WTC11 (cell line): ENCODE data around the gene DALRD3. TPM values are rescaled to one million over a fixed set of nuclear protein-coding genes. Genes with fewer than 3 reads are reported as not detected.

ENCODE experiments used
- ATAC-seq: fragments of 200-7000 bp; cut with Tn5 transposase; 2 replicates; pipeline ENCODE4 v1.10.0; 2021; ENCODE audit warnings: mild to moderate bottlenecking, moderate library complexity
- CTCF ChIA-PET: fragments of 300-600 bp; sonication (Branson Sonifier 250); formaldehyde crosslinking; loops from one replicate; lab custom pipeline; 2021; ENCODE audit warnings: antibody characterized with exemption; lab: Charles Lee
- POLR2A ChIA-PET: fragments of 350-600 bp; sonication (Branson Sonifier 250); formaldehyde crosslinking; loops from one replicate; lab custom pipeline; 2021; ENCODE audit warnings: antibody characterized with exemption; lab: Charles Lee
- DNase-seq: peaks from one replicate; pipeline ENCODE4 v3.0.0; 2021; ENCODE audit warnings: low spot score
- H3K27ac Mint-ChIP-seq: 2 replicates; pipeline ENCODE4 v1.8.0; 2021; ENCODE audit warnings: mixed read lengths
- H3K27me3 Mint-ChIP-seq: 2 replicates; pipeline ENCODE4 v1.8.0; 2021; ENCODE audit warnings: low read depth, mild to moderate bottlenecking, moderate library complexity, mixed read lengths
- H3K36me3 Mint-ChIP-seq: 2 replicates; pipeline ENCODE4 v1.8.0; 2021; ENCODE audit warnings: mixed read lengths
- H3K4me1 Mint-ChIP-seq: 2 replicates; pipeline ENCODE4 v1.8.0; 2022; ENCODE audit warnings: mixed read lengths
- H3K4me3 Mint-ChIP-seq: 2 replicates; pipeline ENCODE4 v1.8.0; 2021; ENCODE audit warnings: mild to moderate bottlenecking, moderate library complexity, mixed read lengths
- H3K9me3 Mint-ChIP-seq: 2 replicates; pipeline ENCODE4 v1.8.0; 2021; ENCODE audit warnings: mixed read lengths
- ELF4 ChIP-seq: sonication (generic); formaldehyde crosslinking; IDR thresholded peaks from 2 replicates; pipeline ENCODE4 v1.8.1; 2022; ENCODE audit warnings: low read depth, mild to moderate bottlenecking, moderate library complexity, missing genetic modification reagents
- ETV6 ChIP-seq: sonication (generic); formaldehyde crosslinking; IDR thresholded peaks from 2 replicates; pipeline ENCODE4 v1.8.1; 2022; ENCODE audit warnings: mild to moderate bottlenecking, missing genetic modification reagents
- FOXP1 ChIP-seq: sonication (generic); formaldehyde crosslinking; IDR thresholded peaks from 2 replicates; pipeline ENCODE4 v1.8.0; 2022; ENCODE audit warnings: missing genetic modification reagents, mild to moderate bottlenecking, moderate library complexity, borderline replicate concordance
- IRF2 ChIP-seq: sonication (generic); formaldehyde crosslinking; IDR thresholded peaks from 2 replicates; pipeline ENCODE4 v1.8.0; 2022; ENCODE audit warnings: low read depth, missing genetic modification reagents, borderline replicate concordance
- JUN ChIP-seq: sonication (generic); formaldehyde crosslinking; IDR thresholded peaks from 2 replicates; pipeline ENCODE4 v1.8.0; 2023; ENCODE audit warnings: mild to moderate bottlenecking, missing genetic modification reagents
- MAX ChIP-seq: sonication (generic); formaldehyde crosslinking; IDR thresholded peaks from 2 replicates; pipeline ENCODE4 v1.8.0; 2022; ENCODE audit warnings: mild to moderate bottlenecking, missing genetic modification reagents
- NFE2L1 ChIP-seq: sonication (generic); formaldehyde crosslinking; IDR thresholded peaks from 2 replicates; pipeline ENCODE4 v1.8.1; 2023; ENCODE audit warnings: missing genetic modification reagents
- NR1H2 ChIP-seq: sonication (generic); formaldehyde crosslinking; IDR thresholded peaks from 2 replicates; pipeline ENCODE4 v1.9.0; 2021; ENCODE audit warnings: mild to moderate bottlenecking, moderate library complexity, missing genetic modification reagents
- NR2C2 ChIP-seq: sonication (generic); formaldehyde crosslinking; IDR thresholded peaks from 2 replicates; pipeline ENCODE4 v1.8.0; 2022; ENCODE audit warnings: mild to moderate bottlenecking, missing genetic modification reagents
- PRDM15 ChIP-seq: sonication (generic); formaldehyde crosslinking; IDR thresholded peaks from 2 replicates; pipeline ENCODE4 v1.8.0; 2022; ENCODE audit warnings: missing genetic modification reagents
- PREB ChIP-seq: sonication (generic); formaldehyde crosslinking; IDR thresholded peaks from 2 replicates; pipeline ENCODE4 v1.8.1; 2022; ENCODE audit warnings: mild to moderate bottlenecking, missing genetic modification reagents, moderate library complexity, borderline replicate concordance
- RORB ChIP-seq: fragments of 250-450 bp; sonication (Bioruptor Pico); IDR thresholded peaks from 2 replicates; pipeline ENCODE4 v1.9.0; 2021; ENCODE audit warnings: mild to moderate bottlenecking
- ZNF416 ChIP-seq: fragments of 250-450 bp; sonication (Bioruptor Pico); IDR thresholded peaks from 2 replicates; pipeline ENCODE4 v1.9.0; 2021; ENCODE audit warnings: mild to moderate bottlenecking, inconsistent platforms
- ZNF532 ChIP-seq: fragments of 250-450 bp; sonication (Bioruptor Pico); IDR thresholded peaks from 2 replicates; pipeline ENCODE4 v1.9.0; 2021; ENCODE audit warnings: mild to moderate bottlenecking, borderline replicate concordance
- total RNA-seq: library from RNA; stranded (reverse); gene quantifications from 3 replicates; pipeline ENCODE4 v1.2.3, GENCODE V29; 2021
- TF ChIP-seq, protein P1 (sequence below): fragments of 250-450 bp; sonication (Bioruptor Pico); IDR thresholded peaks from 2 replicates; pipeline ENCODE4 v2.1.2; 2022; ENCODE audit warnings: mild to moderate bottlenecking, moderate library complexity
- TF ChIP-seq, protein P2 (sequence below): fragments of 250-450 bp; sonication (Bioruptor Pico); IDR thresholded peaks from 2 replicates; pipeline ENCODE4 v1.8.0; 2021; ENCODE audit warnings: mild to moderate bottlenecking
- TF ChIP-seq, protein P3 (sequence below): fragments of 250-450 bp; sonication (Bioruptor Pico); conservative IDR thresholded peaks from 2 replicates; pipeline ENCODE4 v1.9.0; 2021; ENCODE audit warnings: mild to moderate bottlenecking

DALRD3 gene
- total RNA-seq, 1 experiment from 2014 or later = 41.4 TPM

GRCh38 chr3:49005998-49006397 lies 12.4 kb downstream of the DALRD3 start:
- Mint-ChIP-seq H3K9me3 (no peaks in the 10 kb centered on the region), H3K4me3 (peak overlapping the region; percentile 99), H3K4me1 (peaks cover 15% of the 10 kb centered on the region), H3K27me3 (no peaks in the 10 kb centered on the region), H3K36me3 (peaks cover 11% of the 10 kb centered on the region; the same call in 1 of the 2 replicates), H3K27ac (no peak overlapping the region)
- ChIA-PET POLR2A (interaction anchor here (1.4 to 4.6 kb wide), 6 partner anchors 12 to 343 kb away, joined by 5 to 81 read pairs (median 30); partner anchors contain the start of genes CELSR3, DALRD3, IMPDH2 and NDUFAF3), CTCF (interaction anchor here (1.4 to 9.3 kb wide), 4 partner anchors 12 to 570 kb away, joined by 4 to 124 read pairs (median 64); partner anchors contain the start of genes DALRD3, NDUFAF3 and P4HTM)
- TF ChIP-seq NR2C2 (CRISPR knock-in tag) = no peak
- TF ChIP-seq IRF2 = no peak
- TF ChIP-seq RORB (CRISPR knock-in tag) = no peak
- TF ChIP-seq ETV6 = no peak
- TF ChIP-seq ELF4 (CRISPR knock-in tag) = no peak
- ATAC-seq (no peak), DNase-seq (no peak)

- DNase-seq (no peak), ATAC-seq (no peak)
- ChIA-PET POLR2A (interaction anchor here (4.6 kb wide), 1 partner anchor 17 kb away, joined by 81 read pairs; the partner anchor contains the start of gene NDUFAF3), CTCF (interaction anchor here (4.1 to 9.3 kb wide), 2 partner anchors 17 kb away, joined by 107 to 124 read pairs; partner anchors contain the start of genes NDUFAF3 and P4HTM)
- no peak overlapping the region for H3K27ac Mint-ChIP-seq
- no peaks in the 10 kb centered on the region for H3K9me3 Mint-ChIP-seq
- H3K4me1 Mint-ChIP-seq = peaks cover 18% of the 10 kb centered on the region
- H3K36me3 Mint-ChIP-seq = peaks cover 11% of the 10 kb centered on the region; the same call in 1 of the 2 replicates
- TF ChIP-seq FOXP1 (CRISPR knock-in tag) = no peak
- TF ChIP-seq, protein P1, sequence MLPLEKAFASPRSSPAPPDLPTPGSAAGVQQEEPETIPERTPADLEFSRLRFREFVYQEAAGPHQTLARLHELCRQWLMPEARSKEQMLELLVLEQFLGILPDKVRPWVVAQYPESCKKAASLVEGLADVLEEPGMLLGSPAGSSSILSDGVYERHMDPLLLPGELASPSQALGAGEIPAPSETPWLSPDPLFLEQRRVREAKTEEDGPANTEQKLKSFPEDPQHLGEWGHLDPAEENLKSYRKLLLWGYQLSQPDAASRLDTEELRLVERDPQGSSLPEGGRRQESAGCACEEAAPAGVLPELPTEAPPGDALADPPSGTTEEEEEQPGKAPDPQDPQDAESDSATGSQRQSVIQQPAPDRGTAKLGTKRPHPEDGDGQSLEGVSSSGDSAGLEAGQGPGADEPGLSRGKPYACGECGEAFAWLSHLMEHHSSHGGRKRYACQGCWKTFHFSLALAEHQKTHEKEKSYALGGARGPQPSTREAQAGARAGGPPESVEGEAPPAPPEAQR = no peak
- TF ChIP-seq, protein P2, sequence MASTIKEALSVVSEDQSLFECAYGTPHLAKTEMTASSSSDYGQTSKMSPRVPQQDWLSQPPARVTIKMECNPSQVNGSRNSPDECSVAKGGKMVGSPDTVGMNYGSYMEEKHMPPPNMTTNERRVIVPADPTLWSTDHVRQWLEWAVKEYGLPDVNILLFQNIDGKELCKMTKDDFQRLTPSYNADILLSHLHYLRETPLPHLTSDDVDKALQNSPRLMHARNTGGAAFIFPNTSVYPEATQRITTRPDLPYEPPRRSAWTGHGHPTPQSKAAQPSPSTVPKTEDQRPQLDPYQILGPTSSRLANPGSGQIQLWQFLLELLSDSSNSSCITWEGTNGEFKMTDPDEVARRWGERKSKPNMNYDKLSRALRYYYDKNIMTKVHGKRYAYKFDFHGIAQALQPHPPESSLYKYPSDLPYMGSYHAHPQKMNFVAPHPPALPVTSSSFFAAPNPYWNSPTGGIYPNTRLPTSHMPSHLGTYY (CRISPR knock-in tag) = no peak
- TF ChIP-seq JUN = no peak
- no peak for TF ChIP-seq NFE2L1
- no peak for TF ChIP-seq MAX (CRISPR knock-in tag)
- no peak for TF ChIP-seq RORB (CRISPR knock-in tag)
- TF ChIP-seq ZNF416 = no peak
- TF ChIP-seq, protein P3, sequence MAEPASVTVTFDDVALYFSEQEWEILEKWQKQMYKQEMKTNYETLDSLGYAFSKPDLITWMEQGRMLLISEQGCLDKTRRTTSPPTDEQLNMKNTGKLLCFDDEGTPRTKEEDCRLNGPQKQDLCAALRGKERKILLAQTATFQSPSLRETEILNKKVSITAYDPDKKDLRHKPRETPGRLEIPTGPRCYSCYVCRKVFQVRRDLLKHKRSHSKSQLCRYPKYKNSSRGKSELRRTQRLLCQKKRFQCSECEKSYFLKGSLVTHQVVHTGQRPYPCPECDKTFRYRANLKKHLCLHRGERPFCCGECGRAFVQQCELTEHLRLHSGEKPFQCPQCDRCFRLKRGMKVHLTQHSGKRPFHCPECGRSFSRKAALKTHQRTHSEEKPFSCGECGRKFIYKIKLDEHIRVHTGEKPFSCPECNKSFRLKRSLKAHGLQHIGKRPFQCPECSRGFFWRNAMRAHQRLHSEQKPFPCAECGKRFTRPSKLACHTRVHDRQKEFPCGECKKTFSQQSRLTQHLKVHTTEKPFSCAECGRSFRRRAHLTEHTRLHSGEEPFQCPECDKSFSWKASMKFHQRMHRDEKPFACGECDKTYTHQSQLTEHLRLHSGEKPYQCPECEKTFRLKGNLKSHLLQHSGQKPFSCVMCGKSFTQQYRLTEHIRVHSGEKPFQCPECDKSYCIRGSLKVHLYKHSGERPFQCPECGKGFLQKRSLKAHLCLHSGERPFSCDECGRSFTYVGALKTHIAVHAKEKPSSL (CRISPR knock-in tag) = no peak
- TF ChIP-seq NR1H2 = no peak
- TF ChIP-seq PRDM15 (CRISPR knock-in tag) = no peak
- TF ChIP-seq PREB (CRISPR knock-in tag) = no peak
- TF ChIP-seq ZNF532 (CRISPR knock-in tag) = no peak
- H3K27me3 Mint-ChIP-seq = no peaks in the 10 kb centered on the region
- no peak overlapping the region for H3K4me3 Mint-ChIP-seq
Measured at GRCh38 chr3:49005303-49005680, 13.1 kb downstream of the DALRD3 start.
